ENCODE data around the gene DDX46. TPM values are rescaled to one million over a fixed set of nuclear protein-coding genes. Genes with fewer than 3 reads are reported as not detected.

DDX46 gene
- total RNA-seq, 1 donor from 2014 or later, result 79.1 TPM

- H3K4me1 Mint-ChIP-seq, result peaks cover 39% of the 10 kb centered on the region
- H3K36me3 Mint-ChIP-seq, result peaks cover 9% of the 10 kb centered on the region
- Histone ChIP-seq H3K27ac (no peak overlapping the region), H3K9me3 (ENCODE audit: low read depth) (no peaks in the 10 kb centered on the region), H3K27me3 (no peaks in the 10 kb centered on the region), H3K79me2 (ENCODE audit: low read depth) (peaks cover 30% of the 10 kb centered on the region), H3K4me3 (no peak overlapping the region), H3K4me2 (no peak overlapping the region), H4K20me1 (ENCODE audit: low read depth) (no peaks in the 10 kb centered on the region), H3K4me1 (peaks cover 15% of the 10 kb centered on the region), H2AFZ (replicated peaks) (no peak overlapping the region), H3K9ac (no peak overlapping the region), H3F3A (ENCODE audit: low read depth) (peaks cover 7% of the 10 kb centered on the region), H3K36me3 (no peaks in the 10 kb centered on the region)
- H3K4me3 Mint-ChIP-seq, result no peak overlapping the region
- no peak overlapping the region for H3K27ac Mint-ChIP-seq
- H3K27me3 Mint-ChIP-seq (ENCODE audit: insufficient read depth, low read depth), result no peaks in the 10 kb centered on the region
- DNase-seq (ENCODE audit: low spot score), result no peak
- peaks cover 6% of the 10 kb centered on the region for H3K9me3 Mint-ChIP-seq
- TF ChIP-seq EZH2phosphoT487 (IDR thresholded peaks at IDR 0.05), result no peak
- no peak for TF ChIP-seq CTCF (IDR thresholded peaks at IDR 0.05)
- no peak for TF ChIP-seq EZH2 (IDR thresholded peaks at IDR 0.05)
Observed at GRCh38 chr5:134878403-134878802, 119.8 kb downstream of the DDX46 start.

GRCh38 chr5:134879456-134879855, 120.9 kb downstream of the DDX46 start:
- no peaks in the 10 kb centered on the region for H3K27me3 ChIP-seq
- TF ChIP-seq EZH2 (IDR thresholded peaks at IDR 0.05) (no peak), CTCF (IDR thresholded peaks at IDR 0.05) (no peak), EZH2phosphoT487 (IDR thresholded peaks at IDR 0.05) (no peak)
- H3K36me3 ChIP-seq, result no peaks in the 10 kb centered on the region
- H3K27ac Mint-ChIP-seq, result no peak overlapping the region
- H3F3A ChIP-seq (ENCODE audit: low read depth), result peaks cover 4% of the 10 kb centered on the region
- H3K4me1 ChIP-seq, result peaks cover 10% of the 10 kb centered on the region
- DNase-seq (ENCODE audit: low spot score), result no peak
- peaks cover 36% of the 10 kb centered on the region for H3K4me1 Mint-ChIP-seq
- H3K79me2 ChIP-seq (ENCODE audit: low read depth), result peaks cover 30% of the 10 kb centered on the region
- peaks cover 6% of the 10 kb centered on the region for H3K9me3 Mint-ChIP-seq
- H2AFZ ChIP-seq (replicated peaks), result no peak overlapping the region
- H3K27ac ChIP-seq, result no peak overlapping the region
- H4K20me1 ChIP-seq (ENCODE audit: low read depth), result no peaks in the 10 kb centered on the region
- H3K4me3 ChIP-seq, result no peak overlapping the region
- no peaks in the 10 kb centered on the region for H3K9me3 ChIP-seq (ENCODE audit: low read depth)
- no peak overlapping the region for H3K4me3 Mint-ChIP-seq
- no peak overlapping the region for H3K9ac ChIP-seq
- no peaks in the 10 kb centered on the region for H3K27me3 Mint-ChIP-seq (ENCODE audit: insufficient read depth, low read depth)
- peaks cover 9% of the 10 kb centered on the region for H3K36me3 Mint-ChIP-seq
- H3K4me2 ChIP-seq, result no peak overlapping the region

Small RNAs within 50 kb of the gene (small RNA-seq; reads per million reads assigned to genes)
- not detected for gene RNU6-757P

Other genes with a start within 250 kb of the DDX46 start
- 1.7 and 2.3 TPM in 2 replicates for gene JADE2, start 233.1 kb upstream of the DDX46 start, total RNA-seq (ENCODE audit: low replicate concordance)
- gene SAR1B, start 126.0 kb upstream of the DDX46 start, total RNA-seq (ENCODE audit: low replicate concordance), result 28.9 and 31.4 TPM in 2 replicates
- 12.7 and 14.3 TPM in 2 replicates for gene SEC24A, start 110.0 kb upstream of the DDX46 start, total RNA-seq (ENCODE audit: low replicate concordance)
- 27.0 and 44.5 TPM in 2 replicates for gene CAMLG, start 20.2 kb upstream of the DDX46 start, total RNA-seq (ENCODE audit: low replicate concordance)
- 46.5 and 53.3 TPM in 2 replicates for gene C5orf24, start 87.2 kb downstream of the DDX46 start, total RNA-seq (ENCODE audit: low replicate concordance)
- gene TXNDC15, start 115.6 kb downstream of the DDX46 start, total RNA-seq (ENCODE audit: low replicate concordance), result 36.6 and 52.2 TPM in 2 replicates
- gene PCBD2, start 146.4 kb downstream of the DDX46 start, total RNA-seq (ENCODE audit: low replicate concordance), result 2.2 and 5.0 TPM in 2 replicates
- 0.19 TPM in 1 of 2 replicates, not detected in the other for gene CATSPER3, start 209.1 kb downstream of the DDX46 start, total RNA-seq (ENCODE audit: low replicate concordance)